HuH-7 (cell line): ENCODE data around the gene OCSTAMP.
A peak's percentile ranks its signal among the peaks of the same experiment; 100 is the strongest.

Experiments used
- DNase-seq: peaks from one replicate; pipeline ENCODE4 v3.0.0; 2011; ENCODE audit warnings: low spot score

The OCSTAMP gene

GRCh38 chr20:46573788-46574584, 23.5 kb upstream of the OCSTAMP start:
- no peak for DNase-seq

GRCh38 chr20:46573234-46573633, 22.8 kb upstream of the OCSTAMP start:
- DNase-seq: no peak

- no peak for DNase-seq
Measured at GRCh38 chr20:46572790-46573189, 22.3 kb upstream of the OCSTAMP start.

GRCh38 chr20:46572153-46572552, 21.7 kb upstream of the OCSTAMP start:
- no peak for DNase-seq

DNA sequence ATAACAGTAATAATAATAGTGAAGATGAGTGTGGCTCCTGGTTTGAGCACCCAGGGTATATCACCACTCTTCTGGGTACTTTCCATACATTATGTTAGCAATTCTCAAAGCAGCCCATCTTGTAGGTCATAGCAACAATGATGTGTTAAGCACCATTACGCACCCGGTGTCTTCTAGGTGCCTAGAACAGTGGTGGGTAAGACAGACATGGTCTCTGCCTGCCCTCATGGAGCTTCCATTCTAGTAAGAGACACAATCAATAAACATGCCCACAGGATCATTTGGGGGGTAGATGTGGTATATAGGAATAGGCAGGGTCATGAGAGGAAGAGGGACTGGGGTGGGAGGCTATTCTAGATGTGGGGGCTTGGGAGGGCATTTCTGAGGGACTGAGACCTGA, 21.0 kb upstream of the OCSTAMP start:
- DNase-seq: no peak

GRCh38 chr20:46570956-46571355, 20.5 kb upstream of the OCSTAMP start:
- DNase-seq: no peak

- DNase-seq: no peak
Measured at GRCh38 chr20:46569961-46570360, 19.5 kb upstream of the OCSTAMP start.

GRCh38 chr20:46568570-46569129, 18.2 kb upstream of the OCSTAMP start:
- peak; percentile 41 for DNase-seq

DNA sequence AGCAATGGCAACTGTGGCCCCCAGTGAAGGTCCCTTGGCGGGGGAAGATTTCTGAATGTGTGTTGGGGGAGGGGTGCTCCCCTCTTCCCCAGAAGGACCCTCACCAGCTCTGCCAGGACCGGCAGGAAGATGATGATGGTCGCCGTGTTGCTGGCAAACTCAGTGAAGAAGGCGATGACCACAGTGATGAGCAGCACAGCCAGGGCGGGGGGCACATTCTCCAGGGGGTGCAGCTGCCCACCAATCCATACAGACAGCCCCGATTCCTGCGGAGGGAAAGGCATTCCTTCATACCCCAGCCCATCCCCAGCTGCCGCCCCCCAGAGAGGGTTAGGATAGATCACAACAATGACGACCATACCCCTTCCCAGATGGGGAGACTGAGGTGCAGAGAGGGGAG, 15.7 kb upstream of the OCSTAMP start:
- no peak for DNase-seq

DNA sequence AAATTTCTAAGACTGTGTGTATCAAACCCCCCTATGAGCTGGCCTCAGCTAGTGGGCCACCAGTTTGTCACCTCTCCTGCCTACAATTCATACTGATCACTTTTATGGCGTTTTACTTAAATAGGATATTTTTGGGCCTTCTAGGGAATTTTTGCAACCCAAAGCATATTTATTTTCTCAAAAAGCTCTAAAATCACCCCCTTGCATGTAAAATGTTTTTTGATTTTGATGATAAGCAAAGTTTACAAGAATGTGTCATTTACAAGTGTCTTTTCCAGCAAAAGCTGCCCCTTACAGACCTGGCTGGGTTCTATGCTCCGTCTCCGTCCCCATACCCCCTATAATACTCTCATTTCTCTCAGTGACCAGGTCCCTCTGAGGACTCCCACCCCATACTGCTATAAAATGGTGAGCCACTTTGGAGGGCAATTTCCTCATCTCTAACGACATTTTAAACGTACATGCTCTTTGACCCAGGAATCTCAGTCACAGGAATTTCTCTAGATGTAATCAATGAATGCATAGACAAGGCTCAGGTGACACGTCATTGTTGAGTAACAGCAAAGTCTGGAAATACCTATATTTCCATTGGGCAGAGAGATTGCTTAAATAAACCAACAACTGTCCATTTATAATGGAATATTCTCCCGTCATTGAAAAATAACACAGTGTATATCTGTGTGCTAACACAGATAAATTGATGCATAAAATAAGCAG, 13.9 kb upstream of the OCSTAMP start:
- DNase-seq: no peak

GRCh38 chr20:46563860-46564221, 13.4 kb upstream of the OCSTAMP start:
- DNase-seq: no peak

DNA sequence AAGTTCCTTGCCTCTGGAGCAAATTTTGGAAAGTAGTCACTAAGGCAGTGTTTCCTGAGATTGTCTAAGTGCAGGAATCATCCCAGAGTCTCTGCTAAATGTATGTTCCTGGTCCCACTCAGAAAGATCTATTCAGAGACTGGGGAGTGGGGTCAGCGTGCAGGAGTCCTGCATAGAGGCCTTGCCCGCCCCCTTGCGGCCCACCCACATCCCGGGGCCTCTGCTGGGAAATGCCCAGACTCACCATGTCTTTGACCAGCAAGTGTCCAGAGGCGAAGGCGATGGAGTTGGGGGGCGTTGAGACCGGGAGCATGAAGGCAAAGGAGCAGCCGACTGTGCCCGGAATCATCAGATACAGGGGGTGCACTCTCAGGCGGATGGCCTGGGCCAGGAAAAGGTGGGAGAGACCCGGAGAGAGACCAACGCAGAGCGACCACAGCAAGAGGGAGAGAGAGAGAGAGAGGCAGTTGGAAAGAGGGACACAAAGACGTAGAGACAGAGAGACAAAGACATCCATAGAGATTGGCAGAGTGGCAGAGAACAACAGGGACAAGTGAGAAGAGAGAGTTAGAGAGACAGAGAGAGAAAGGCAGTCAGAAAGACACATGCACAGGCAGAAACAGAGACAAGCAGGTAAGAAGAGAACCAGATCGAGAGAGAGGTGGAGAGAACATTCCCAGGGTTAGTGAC, 12.9 kb upstream of the OCSTAMP start:
- DNase-seq: peak; percentile 39

DNA sequence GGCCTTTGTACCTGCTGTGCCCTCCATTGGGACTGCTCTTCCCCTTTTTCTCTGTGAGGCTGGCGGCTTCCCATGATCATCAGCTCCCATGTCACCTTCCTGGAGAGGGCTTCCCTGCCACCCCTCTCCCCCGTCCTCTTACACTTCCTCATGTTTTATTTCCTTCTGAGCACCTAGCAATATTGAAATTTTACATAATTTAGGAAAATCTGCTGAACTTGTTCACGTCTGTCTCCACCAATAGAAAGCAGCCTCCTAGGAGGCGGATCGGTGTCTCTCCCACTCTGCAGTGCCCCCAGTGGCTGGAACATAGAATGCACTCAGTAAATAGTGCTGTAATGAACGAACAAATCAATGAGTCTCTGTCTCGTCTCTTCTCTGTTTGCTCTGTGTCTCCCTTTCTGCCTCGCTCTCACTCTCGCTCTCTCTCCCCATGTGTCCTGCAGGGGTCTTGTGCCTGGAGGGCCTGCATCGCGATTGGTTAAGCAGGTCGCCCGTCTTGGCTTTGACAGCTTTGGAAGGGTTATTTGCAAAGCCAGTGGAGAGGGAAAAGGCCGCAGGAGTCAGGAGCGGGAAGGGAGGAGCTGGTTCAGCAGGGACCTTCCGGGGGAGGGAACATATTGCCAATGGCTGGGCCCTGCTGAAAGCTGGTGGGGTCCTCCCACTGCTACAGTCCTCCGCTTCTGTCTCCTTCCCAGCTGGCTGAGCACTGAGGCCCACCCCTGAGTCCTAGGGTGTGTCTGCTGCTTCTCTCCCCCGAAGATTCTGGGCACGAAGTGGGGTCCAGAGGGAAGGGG, 12.1 kb upstream of the OCSTAMP start:
- DNase-seq: peak; percentile 79

DNA sequence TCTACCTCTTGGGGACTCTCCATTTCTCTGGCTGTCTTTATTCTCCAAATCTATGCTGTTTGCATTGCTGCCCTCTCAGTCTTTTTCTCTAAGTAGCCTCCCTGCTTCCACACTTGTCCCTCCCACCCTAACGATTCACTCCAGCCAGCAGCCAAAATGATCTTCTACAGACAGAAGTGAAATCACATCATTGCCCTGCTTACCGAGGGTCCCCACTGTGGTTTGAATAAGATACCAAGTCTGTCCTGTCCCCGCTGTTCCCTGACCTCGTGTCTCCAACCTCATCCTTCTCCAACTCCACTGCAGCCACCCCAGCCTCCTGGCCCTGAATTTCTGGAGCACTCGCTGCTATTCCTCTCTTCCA, 11.5 kb upstream of the OCSTAMP start:
- DNase-seq: no peak

DNA sequence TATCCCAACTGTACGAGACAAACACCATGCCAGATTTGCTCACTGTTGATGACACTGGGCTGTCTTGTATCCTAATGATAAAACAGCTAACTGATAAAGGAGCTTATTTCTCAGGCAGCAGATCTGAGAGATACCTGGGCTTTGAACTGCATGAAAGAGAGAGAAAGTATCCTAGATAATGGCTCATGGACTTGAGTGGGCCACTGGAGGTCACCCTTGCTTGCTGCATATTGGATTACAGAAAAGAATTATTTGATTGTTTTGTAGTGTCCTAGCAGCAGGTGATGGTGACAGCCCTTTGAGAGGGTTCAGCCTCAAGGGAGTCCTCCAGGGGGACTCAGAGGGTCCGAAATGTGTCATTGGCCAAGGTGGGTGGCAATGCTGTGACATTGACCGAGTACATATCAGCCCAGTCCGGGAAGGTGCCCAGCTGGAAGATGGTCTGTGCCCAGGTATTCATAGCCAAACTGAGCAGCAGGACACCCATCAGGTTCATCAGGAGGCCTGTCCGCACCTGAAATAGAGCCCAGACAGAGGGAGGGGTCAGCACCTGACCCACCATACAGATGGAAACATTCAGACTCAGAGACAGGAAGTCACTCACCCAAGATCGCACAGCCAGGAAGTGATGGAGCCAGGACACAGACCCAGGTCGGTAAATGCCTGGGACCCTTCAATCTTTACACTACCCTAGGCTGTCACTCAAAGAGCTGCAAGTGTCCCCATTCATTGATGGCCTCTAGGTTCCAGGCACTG, 9.4 kb upstream of the OCSTAMP start:
- no peak for DNase-seq

DNA sequence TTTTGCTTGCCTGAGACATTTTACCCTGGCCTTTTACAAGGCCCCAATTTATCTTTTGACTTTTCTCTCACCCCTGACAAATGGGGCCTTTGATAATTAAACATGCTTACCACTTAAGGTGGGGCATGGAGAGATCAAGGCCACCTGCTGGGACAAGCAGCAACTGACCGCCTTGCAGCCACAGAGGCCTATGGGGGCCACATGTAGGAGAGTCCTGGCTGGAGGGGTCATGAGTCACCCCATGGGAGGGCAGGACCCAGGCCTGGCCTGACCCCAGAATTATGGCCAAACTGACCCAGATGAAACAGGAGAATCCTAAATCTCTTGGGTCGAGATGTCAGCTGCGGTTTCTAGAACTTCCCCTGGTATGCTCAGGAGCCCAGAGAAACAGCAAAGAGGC, 8.5 kb upstream of the OCSTAMP start:
- no peak for DNase-seq

GRCh38 chr20:46558511-46558959, 8.1 kb upstream of the OCSTAMP start:
- no peak for DNase-seq

DNA sequence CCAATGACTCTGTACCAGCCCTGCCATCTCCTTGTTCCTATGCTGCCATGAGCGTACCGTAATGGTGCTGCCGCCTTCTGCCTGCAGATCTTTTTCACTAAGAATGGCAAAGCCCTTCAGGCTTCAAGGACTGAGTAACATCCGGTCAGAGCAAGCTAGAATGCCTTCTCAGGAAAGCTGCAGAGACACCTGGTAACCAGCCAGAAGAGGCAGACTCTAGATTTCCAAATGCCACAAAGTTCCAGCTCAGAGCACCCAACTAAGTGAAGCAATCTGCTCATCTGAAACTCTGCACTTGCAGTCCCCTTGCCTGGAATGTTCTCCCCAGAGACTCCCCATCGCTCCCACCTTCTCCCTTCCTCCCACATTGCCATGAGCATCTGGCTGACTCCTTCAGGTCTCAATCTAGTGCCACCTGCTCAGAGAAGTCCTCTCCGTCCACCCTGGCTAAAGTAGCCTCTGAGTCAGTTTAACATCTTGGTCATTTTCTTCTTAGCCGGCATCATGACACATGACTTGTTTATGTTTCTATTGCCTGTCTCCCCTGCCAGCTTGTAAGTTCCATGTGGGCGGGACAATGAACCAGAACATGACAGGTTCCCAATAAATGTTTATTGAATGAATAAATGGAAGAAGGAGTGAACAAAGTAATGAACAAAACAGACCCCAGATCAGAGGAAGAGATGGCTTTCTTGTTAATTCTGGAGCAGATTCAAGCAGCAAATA, 6.9 kb upstream of the OCSTAMP start:
- DNase-seq: no peak

DNA sequence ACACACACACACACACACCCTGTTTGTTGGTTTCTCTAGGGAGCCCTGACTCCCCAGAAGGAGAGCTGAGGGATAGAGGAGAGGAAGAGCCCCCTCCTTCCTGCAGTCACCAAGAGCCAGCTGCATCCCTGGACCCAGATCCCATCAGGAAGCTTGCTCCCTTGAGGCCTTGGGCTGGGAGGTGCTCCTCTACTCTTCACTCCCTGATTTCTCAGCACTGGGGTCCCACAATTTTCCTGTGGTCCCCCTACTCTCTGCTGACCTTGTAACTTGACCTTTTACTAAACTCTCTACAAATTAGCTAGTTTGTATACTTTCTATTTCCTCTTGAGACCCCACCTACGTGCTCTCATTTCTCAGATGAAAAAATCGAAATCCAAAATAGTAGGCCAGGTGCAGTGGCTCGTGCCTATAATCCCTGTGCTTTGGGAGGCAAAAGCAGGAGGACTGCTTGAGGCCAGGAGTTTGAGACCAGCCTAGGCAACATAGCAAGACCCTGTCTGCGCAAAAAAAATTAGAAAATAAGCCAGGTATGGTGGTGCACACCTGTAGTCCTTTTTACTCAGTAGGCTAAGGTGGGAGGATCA, 5.0 kb upstream of the OCSTAMP start:
- no peak for DNase-seq

- DNase-seq: no peak
Measured at GRCh38 chr20:46554828-46555227, 4.4 kb upstream of the OCSTAMP start.
